Measurements from ENCODE around the gene TSPAN4.

Gene TSPAN4

GRCh38 chr11:804599-804964, 38.1 kb upstream of the TSPAN4 start:
- DNase-seq (ENCODE audit: low spot score): no peak

GRCh38 chr11:808427-809286, 34.0 kb upstream of the TSPAN4 start:
- DNase-seq (ENCODE audit: low spot score): peak; percentile 69

- DNase-seq (ENCODE audit: low spot score): peak; percentile 98
Measured at GRCh38 chr11:809287-810039, 33.2 kb upstream of the TSPAN4 start, which contains the start of gene RPLP2. RPLP2 (plus strand) TSS chr11:809967; CDS start chr11:810235, 268 bp downstream.

GRCh38 chr11:810040-810567, 32.5 kb upstream of the TSPAN4 start:
- DNase-seq (ENCODE audit: low spot score): no peak

- DNase-seq (ENCODE audit: low spot score): no peak
Measured at GRCh38 chr11:811446-812245, 31.0 kb upstream of the TSPAN4 start.

GRCh38 chr11:812390-812789, 30.3 kb upstream of the TSPAN4 start:
- DNase-seq (ENCODE audit: low spot score): no peak

GRCh38 chr11:813072-813455, 29.6 kb upstream of the TSPAN4 start:
- DNase-seq (ENCODE audit: low spot score): no peak

GRCh38 chr11:813456-814096, 29.1 kb upstream of the TSPAN4 start:
- DNase-seq (ENCODE audit: low spot score): no peak

GRCh38 chr11:815675-816432, 26.8 kb upstream of the TSPAN4 start:
- DNase-seq (ENCODE audit: low spot score): no peak

GRCh38 chr11:816433-816779, 26.2 kb upstream of the TSPAN4 start:
- no peak for DNase-seq (ENCODE audit: low spot score)

GRCh38 chr11:818396-819128, 24.1 kb upstream of the TSPAN4 start, which contains the start of gene PNPLA2:
PNPLA2 (plus strand) TSS chr11:818914; CDS start chr11:819719, 805 bp downstream.
- DNase-seq (ENCODE audit: low spot score): no peak

- peak; percentile 90 for DNase-seq (ENCODE audit: low spot score)
Measured at GRCh38 chr11:819129-819931, 23.3 kb upstream of the TSPAN4 start.

GRCh38 chr11:819943-820649, 22.6 kb upstream of the TSPAN4 start:
- peak; percentile 90 for DNase-seq (ENCODE audit: low spot score)

- DNase-seq (ENCODE audit: low spot score): no peak
Measured at GRCh38 chr11:820655-821511, 21.8 kb upstream of the TSPAN4 start.

- DNase-seq (ENCODE audit: low spot score): no peak
Measured at GRCh38 chr11:821512-822371, 20.9 kb upstream of the TSPAN4 start.

GRCh38 chr11:823441-824291, 19.0 kb upstream of the TSPAN4 start:
- no peak for DNase-seq (ENCODE audit: low spot score)
